Muscle layer of duodenum (tissue), 2 donors: ENCODE measurements around the gene PDZD4.
A peak's percentile ranks its signal among the peaks of the same experiment; 100 is the strongest.

ENCODE experiments used
- H3K27ac ChIP-seq: one replicate; pipeline ENCODE4 v1.7.0; 2013; ENCODE audit warnings: mild to moderate bottlenecking, low read length
- H3K27me3 ChIP-seq: one replicate; pipeline ENCODE4 v1.7.0; 2013; ENCODE audit warnings: low read depth, mild to moderate bottlenecking, control low read depth, low read length
- H3K36me3 ChIP-seq, 2 donors: one replicate each; pipeline ENCODE4 v1.7.0; 2013; ENCODE audit warnings: low read length in 2 of 2, control low read depth in 1 of 2, mild to moderate bottlenecking in 1 of 2; ENCODE audit not compliant: insufficient read depth in 2 of 2, control insufficient read depth in 1 of 2
- H3K4me1 ChIP-seq, 2 donors: one replicate each; pipeline ENCODE4 v1.7.0; 2013; ENCODE audit warnings: low read length in 2 of 2, mild to moderate bottlenecking in 2 of 2, control low read depth in 1 of 2, moderate library complexity in 1 of 2; ENCODE audit not compliant: insufficient read depth in 2 of 2, control insufficient read depth in 1 of 2
- H3K4me3 ChIP-seq, 2 donors: one replicate each; pipeline ENCODE4 v1.7.0; 2013; ENCODE audit warnings: low read length in 2 of 2, low read depth in 1 of 2, mild to moderate bottlenecking in 1 of 2
- H3K9me3 ChIP-seq, 2 donors: one replicate each; pipeline ENCODE4 v1.7.0; 2013; ENCODE audit warnings: low read length in 2 of 2, control low read depth in 1 of 2, mild to moderate bottlenecking in 1 of 2; ENCODE audit not compliant: control insufficient read depth in 1 of 2
- donor health status: healthy.

PDZD4 gene

DNA sequence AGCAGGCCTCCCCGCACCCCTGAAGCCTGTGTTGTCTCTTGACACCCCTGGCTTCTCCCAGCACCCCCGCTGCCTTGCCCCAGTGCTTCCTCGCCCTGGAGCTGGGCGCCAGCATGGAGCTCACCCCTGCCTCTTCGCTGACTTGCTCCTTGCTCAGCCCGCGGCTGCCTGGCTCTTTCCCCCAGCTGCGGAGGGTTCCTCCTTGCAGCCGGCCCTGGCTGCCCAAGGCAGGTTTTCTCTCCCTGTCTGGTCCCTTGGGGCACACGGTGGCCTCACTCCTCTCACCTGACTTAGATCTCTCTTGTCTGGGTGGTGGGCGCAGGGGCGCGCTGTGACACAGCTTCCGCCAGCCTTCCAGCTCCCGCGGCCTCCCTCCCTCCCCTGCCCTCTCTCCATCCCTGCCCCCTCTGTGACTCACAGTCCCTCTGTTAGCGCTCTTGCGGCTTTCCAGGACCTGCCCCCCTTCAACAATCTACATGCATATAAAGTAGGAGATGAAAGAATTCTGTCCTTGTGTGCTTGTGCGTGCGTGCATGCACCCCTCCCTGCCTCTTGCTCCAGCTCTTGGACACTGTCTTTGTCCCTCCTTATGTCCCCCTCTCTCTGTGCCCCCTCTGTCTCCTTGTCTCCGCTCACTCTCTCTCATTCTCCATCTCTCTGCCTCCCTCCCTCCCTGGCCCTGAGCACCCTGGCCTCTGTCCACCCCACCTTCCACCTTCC, 64.1 kb downstream of the PDZD4 start:
- Histone ChIP-seq H3K4me1 (peaks cover 0 to 3% of the 10 kb centered on the region in 2 donors), H3K27ac (no peak overlapping the region), H3K9me3 (no peaks in the 10 kb centered on the region), H3K4me3 (peak overlapping the region in 1 of 2 donors; percentile 52), H3K36me3 (peaks cover 0 to 5% of the 10 kb centered on the region in 2 donors), H3K27me3 (no peaks in the 10 kb centered on the region)

DNA sequence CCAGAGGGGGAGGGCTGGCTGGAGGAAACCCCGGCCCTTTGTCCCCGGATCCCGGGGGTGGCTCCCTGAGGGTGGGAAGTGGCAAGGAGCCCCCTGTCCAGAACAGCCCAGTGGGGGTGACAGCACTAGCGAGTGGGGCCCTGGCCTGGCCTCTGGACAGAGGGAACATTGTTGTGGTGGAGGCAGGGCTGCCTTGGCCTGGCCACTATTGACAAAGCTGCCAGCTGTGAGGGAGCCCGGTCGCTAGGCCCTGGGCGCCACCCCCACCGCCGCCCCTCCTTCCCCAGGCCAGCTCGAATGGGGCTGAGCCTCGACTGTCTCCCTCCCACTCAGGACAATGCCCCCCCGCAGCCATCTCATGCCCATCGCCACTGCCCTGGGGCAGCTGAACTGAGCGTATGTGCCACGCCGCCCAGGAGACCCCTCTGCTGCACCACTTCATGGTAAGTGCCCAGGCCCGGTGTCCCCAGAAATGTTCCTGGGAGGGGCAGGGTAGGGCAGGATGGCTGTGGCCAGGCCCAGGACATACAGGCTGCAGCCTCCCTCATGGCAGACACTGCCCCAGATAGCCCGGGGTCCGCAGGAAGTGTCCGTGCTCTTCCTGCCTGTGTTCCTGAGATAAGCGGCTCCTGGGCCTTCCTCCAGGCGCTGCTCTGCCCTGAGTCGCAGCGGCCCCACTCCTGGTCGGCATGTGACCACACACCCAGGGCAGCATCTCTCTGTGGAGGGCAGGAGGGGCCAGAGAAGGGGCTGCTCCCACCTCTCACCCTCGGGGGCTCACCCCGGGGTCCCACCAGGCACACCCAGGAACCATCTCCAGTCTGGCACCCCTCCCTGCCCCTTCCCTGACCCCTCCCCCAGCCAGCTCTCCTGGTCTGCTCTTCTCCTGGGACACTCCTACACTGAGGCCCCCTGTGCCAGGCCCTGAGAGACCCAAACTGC, 64.9 kb downstream of the PDZD4 start:
- H3K9me3 ChIP-seq, result no peaks in the 10 kb centered on the region
- H3K27me3 ChIP-seq, result no peaks in the 10 kb centered on the region
- peak overlapping the region in 1 of 2 donors; percentile 52 for H3K4me3 ChIP-seq
- H3K4me1 ChIP-seq, result peaks cover 0 to 3% of the 10 kb centered on the region in 2 donors
- no peak overlapping the region for H3K27ac ChIP-seq
- H3K36me3 ChIP-seq, result no peaks in the 10 kb centered on the region

DNA sequence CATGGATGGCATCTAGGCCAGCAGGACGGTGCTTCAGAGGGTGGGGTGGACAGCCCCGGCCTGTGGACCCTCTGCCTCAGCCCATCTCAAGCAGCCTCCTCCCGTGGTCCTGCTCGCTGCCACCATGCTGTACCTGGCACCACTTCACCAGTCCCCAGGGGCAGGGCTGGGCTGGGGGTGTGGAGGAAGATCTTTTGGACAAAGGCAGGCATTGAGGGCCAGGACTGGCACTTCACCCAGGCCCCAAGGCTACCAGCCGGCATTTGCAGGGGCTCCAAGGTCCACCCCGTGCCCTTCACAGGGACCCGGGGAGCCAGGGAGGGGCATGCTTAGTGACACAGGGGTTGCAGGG, 65.6 kb downstream of the PDZD4 start:
- H3K9me3 ChIP-seq, result no peaks in the 10 kb centered on the region
- H3K27me3 ChIP-seq, result no peaks in the 10 kb centered on the region
- peaks cover 0 to 3% of the 10 kb centered on the region in 2 donors for H3K4me1 ChIP-seq
- no peaks in the 10 kb centered on the region for H3K36me3 ChIP-seq
- H3K4me3 ChIP-seq, result peak overlapping the region; percentile 16 to 52
- no peak overlapping the region for H3K27ac ChIP-seq

DNA sequence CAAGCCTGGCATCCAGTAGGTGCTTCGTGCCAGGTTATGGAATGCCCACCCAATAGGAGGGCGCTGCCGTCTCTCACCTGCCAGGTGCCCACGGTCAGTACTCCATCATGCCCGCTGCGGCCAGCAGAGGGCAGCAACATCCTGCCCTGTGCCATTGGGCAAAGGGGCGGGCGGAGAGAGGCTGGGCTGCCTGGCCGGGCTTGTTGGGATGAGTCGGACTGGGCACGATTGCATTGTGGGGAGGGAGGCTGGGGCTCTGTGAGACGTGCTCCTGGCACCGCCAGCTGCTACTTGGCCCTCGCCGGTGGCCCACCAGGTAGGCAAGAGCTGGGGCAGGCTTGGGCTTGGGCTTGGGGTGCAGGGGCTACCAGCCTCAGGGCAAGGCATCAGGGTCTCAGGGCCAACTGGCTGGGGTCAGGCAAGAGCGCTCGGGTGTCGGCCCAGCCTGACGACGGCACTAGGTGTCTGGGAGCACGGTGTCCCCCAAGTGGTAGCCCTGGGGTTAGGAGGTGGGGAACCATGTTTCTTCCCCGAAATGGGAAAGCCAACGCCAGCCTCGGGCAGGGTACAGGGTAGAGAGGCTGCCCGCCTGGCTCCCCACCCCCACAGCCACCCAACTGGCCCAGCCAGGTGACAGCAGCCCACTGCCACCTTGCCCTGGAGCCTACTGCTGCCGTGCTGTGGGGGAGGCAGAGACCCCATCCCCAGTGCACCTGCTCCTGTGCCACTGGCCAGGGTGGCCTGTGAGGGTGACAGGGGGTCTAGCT, 66.2 kb downstream of the PDZD4 start, which contains the start of gene PLXNB3:
TSS of gene PLXNB3 (plus strand) at position 261 of the 767 bp plus-strand sequence. CDS start 1,287 bp downstream, outside the sequence.
- Histone ChIP-seq H3K9me3 (no peaks in the 10 kb centered on the region), H3K27ac (no peak within 1 kb of the TSS), H3K4me3 (peak within 1 kb of the TSS; percentile 16 to 52), H3K4me1 (peaks cover 0 to 3% of the 10 kb centered on the region in 2 donors), H3K27me3 (no peaks in the 10 kb centered on the region), H3K36me3 (no peaks in the 10 kb centered on the region)

DNA sequence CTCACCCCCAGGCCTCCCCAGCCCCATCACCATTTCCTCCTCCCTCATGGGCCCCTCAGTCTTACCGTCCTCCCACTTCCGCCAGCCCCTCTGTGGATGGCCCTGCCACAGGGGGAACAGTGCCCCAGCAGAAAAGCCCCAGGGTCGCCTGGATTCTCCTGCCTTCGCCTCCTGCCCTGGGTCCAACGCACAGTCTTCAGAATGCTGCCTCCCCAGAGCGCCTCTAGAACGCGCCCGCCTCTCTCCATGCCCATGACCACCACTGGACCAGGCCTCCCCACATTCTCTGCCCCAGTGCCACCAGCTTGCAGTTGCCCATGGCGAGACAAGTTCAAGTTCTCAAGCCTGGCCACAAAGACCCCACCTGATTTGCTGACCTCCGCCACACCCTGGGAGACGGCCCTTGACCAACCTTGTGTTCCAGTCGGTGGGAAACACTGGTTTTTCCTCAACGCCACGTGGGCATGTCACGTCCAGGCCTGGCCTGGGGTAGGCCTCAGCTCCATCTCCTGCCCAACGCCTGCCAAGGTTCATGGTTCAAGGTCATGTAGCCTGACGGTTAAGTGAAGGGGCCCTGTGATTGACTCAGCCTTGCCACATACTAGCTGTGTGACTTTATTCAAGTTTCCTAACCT, 66.9 kb downstream of the PDZD4 start:
- H3K27me3 ChIP-seq, result no peaks in the 10 kb centered on the region
- H3K4me3 ChIP-seq, result no peak overlapping the region
- peaks cover 0 to 2% of the 10 kb centered on the region in 2 donors for H3K4me1 ChIP-seq
- H3K36me3 ChIP-seq, result no peaks in the 10 kb centered on the region
- H3K27ac ChIP-seq, result no peak overlapping the region
- no peaks in the 10 kb centered on the region for H3K9me3 ChIP-seq

DNA sequence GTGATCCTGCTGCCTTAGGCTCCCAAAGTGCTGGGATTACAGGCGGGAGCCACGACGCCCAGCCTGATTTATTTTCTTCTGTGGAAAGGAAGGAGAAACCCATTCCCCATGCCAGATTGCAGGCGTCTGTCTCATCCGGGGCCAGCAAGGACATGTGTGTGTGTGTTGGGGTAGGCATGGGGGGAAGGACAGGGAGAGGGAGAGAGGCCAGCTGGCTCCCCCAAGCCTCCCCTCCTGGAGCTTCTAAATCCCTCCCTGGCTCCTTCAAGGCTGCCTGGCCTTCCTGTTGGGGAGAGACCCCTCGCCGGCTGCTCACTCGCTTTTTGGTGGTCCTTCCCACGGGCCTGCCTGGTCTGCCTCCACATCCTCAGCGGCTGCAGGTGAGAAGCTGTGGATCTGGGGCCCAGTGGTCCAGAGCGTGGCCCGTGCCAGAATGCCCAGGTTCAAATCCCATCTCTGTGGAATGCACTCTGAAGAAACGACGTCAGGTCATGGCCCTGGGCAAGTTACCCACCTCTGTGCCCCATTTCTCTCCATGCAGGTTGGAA, 67.6 kb downstream of the PDZD4 start:
- Histone ChIP-seq H3K9me3 (no peaks in the 10 kb centered on the region), H3K4me3 (no peak overlapping the region)

DNA sequence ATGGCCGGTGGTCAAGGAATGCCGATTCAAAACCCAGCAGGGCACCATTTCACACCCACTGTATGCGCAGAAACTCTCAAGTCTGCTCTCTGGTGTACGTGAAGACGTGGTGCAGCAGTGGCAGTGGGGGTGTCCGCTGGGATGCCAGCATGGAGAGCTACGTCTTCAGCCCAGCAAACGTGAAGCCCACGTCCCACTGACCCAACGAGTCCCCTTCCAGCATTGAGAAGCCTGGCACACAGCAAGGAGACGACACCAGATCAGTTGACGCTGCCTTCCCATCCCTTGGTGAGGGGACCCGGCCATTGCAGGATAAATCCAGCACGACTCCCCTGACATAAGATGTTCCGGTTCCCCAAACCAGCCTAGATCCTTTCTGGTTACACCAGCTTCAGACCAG, 68.5 kb downstream of the PDZD4 start:
- Histone ChIP-seq H3K27me3 (no peaks in the 10 kb centered on the region), H3K9me3 (no peaks in the 10 kb centered on the region), H3K36me3 (no peaks in the 10 kb centered on the region), H3K4me3 (no peak overlapping the region), H3K27ac (no peak overlapping the region), H3K4me1 (no peaks in the 10 kb centered on the region)

More for the DNA sequence above, 67.6 kb downstream of the PDZD4 start:
- Histone ChIP-seq H3K4me1 (no peaks in the 10 kb centered on the region), H3K27ac (no peak overlapping the region), H3K36me3 (no peaks in the 10 kb centered on the region), H3K27me3 (no peaks in the 10 kb centered on the region)

DNA sequence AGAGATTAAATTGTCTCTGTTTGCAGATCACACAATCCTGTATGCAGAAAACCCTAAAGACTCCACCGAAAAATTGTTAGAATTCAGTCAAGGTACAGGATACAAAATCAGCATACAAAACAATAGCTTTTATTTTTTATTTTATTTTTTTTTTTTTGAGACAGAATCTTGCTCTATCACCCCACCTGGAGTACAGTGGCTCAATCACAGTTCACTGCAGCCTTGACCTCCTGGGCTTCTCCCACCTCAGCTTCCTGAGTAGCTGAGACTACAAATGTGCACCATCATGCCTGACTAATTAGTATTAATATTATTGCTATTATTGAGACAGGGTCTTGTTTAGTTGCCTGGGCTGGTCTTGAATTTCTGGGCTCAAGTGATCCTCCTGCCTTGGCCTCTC, 75.2 kb downstream of the PDZD4 start:
- Histone ChIP-seq H3K4me3 (no peak overlapping the region), H3K27ac (no peak overlapping the region), H3K36me3 (no peaks in the 10 kb centered on the region), H3K9me3 (no peaks in the 10 kb centered on the region), H3K4me1 (no peaks in the 10 kb centered on the region), H3K27me3 (no peaks in the 10 kb centered on the region)
